ENCODE results near the gene NBPF26.
"Not testable (repeated sequence)": the region's sequence is repeated elsewhere in the genome, so short reads cannot be mapped to it uniquely, and the experiment has no call there.

- TF ChIP-seq CTCF (IDR thresholded peaks at IDR 0.05; ENCODE audit: control extremely low read depth in 1 of 3, insufficient read depth in 1 of 3, low read depth in 1 of 3, low read length in 3 of 3); EP300 (IDR thresholded peaks at IDR 0.05; ENCODE audit: borderline replicate concordance in 1 of 2, low read depth in 2 of 2, low read length in 2 of 2); CEBPB (IDR thresholded peaks at IDR 0.05; ENCODE audit: low read depth, low read length); POLR2A (IDR thresholded peaks at IDR 0.05; ENCODE audit: control extremely low read depth in 1 of 2, low read depth in 2 of 2, low read length in 2 of 2); ATF3 (IDR thresholded peaks at IDR 0.05; ENCODE audit: insufficient read depth, low read depth, low read length); YY1 (IDR thresholded peaks at IDR 0.05; ENCODE audit: low read depth, low read length); POLR2AphosphoS5 (IDR thresholded peaks at IDR 0.05; ENCODE audit: low read depth, low read length); CBX8 (IDR thresholded peaks at IDR 0.05; ENCODE audit: borderline replicate concordance, low read depth, low read length); SP1 (IDR thresholded peaks at IDR 0.05; ENCODE audit: low read depth, low read length); BACH1 (IDR thresholded peaks at IDR 0.05; ENCODE audit: low read length): not testable (repeated sequence)
Measured at GRCh38 chr1:120844945-120845330, 121.2 kb downstream of the NBPF26 start.
